Skeletal muscle tissue (tissue), 2 donors: ENCODE results near the gene LAX1. TPM values are rescaled to one million over a fixed set of nuclear protein-coding genes. Genes with fewer than 3 reads are reported as not detected.

ENCODE experiments used
- small RNA-seq: library from RNA; depleted of rRNA; stranded (forward); fragments of <200 nt; gene quantifications from one replicate; pipeline ENCODE3, GENCODE V24; 2014
- total RNA-seq: library from RNA; depleted of rRNA; stranded (reverse); fragments of >200 nt; gene quantifications from one replicate; pipeline ENCODE4 v1.2.3, GENCODE V29; 2014

The LAX1 gene
- total RNA-seq, 1 donor from 2014 or later, result not detected

Small RNA genes lying within 50 kb of the gene (small RNA-seq; reads per million reads assigned to genes)
- gene SNORA77 (656 reads per million, percentile 98 among the genes with 10 or more reads in this experiment), gene ZC3H11A (0.14 reads per million)

Other genes starting within 250 kb of the LAX1 start
- gene ATP2B4, start 138.4 kb upstream of the LAX1 start, total RNA-seq, result 60.5 TPM
- gene ZBED6, start 30.4 kb downstream of the LAX1 start, total RNA-seq, result 11.0 TPM
- gene ZC3H11A, start 30.4 kb downstream of the LAX1 start, total RNA-seq, result 69.4 TPM
- gene SNRPE, start 96.4 kb downstream of the LAX1 start, total RNA-seq, result 89.2 TPM